BLaER1 treated with 17β-estradiol and CSF1 and Interleukin-3, amounts not matched to agents 10 nM and 100 nM (cell line): ENCODE measurements around the gene TCP11L2.

Source experiments
- H3K27ac ChIP-seq, 11 experiments: shearing (Covaris generic); formaldehyde crosslinking; 2 replicates each; pipeline ENCODE4 v1.8.1; 2022
- H3K27me3 ChIP-seq, 11 experiments: shearing (Covaris generic); formaldehyde crosslinking; 2 replicates each; pipeline ENCODE4 v1.8.1; 2022
- H3K36me3 ChIP-seq, 11 experiments: shearing (Covaris generic); formaldehyde crosslinking; 2 replicates each; pipeline ENCODE4 v1.8.1; 2022
- H3K4me1 ChIP-seq, 10 experiments: shearing (Covaris generic); formaldehyde crosslinking; 2 replicates each; pipeline ENCODE4 v1.8.1; 2022
- H3K4me2 ChIP-seq, 11 experiments: shearing (Covaris generic); formaldehyde crosslinking; 2 replicates each; pipeline ENCODE4 v1.8.1; 2022
- H3K4me3 ChIP-seq, 10 experiments: shearing (Covaris generic); formaldehyde crosslinking; 2 replicates each; pipeline ENCODE4 v1.8.1; 2022
- H3K9ac ChIP-seq, 11 experiments: shearing (Covaris generic); formaldehyde crosslinking; 2 replicates each; pipeline ENCODE4 v1.8.1; 2022
- H3K9me3 ChIP-seq, 11 experiments: shearing (Covaris generic); formaldehyde crosslinking; replicated peaks in 1 of 11; 2 replicates each; pipeline ENCODE4 v1.8.1; 2022
- H4K20me1 ChIP-seq, 11 experiments: shearing (Covaris generic); formaldehyde crosslinking; 2 replicates each; pipeline ENCODE4 v1.8.1; 2022
- Cebpa-rat ChIP-seq, 11 experiments: shearing (Covaris generic); IDR thresholded peaks; 2 replicates each; pipeline ENCODE4 v1.8.1; 2022

Gene TCP11L2

GRCh38 chr12:106302401-106303201 lies at the start of gene TCP11L2:
Gene TCP11L2 (plus strand): TSS chr12:106302733. CDS start chr12:106311076, 8,343 bp downstream.
- no peak for TF ChIP-seq Cebpa-rat (IDR thresholded peaks at IDR 0.05)
- Histone ChIP-seq H3K9ac (peak within 1 kb of the TSS; percentile 96 to 99 (median 98)), H3K4me1 (peaks cover 23 to 56% (median 41%) of the 10 kb centered on the region in 10 experiments), H3K4me3 (peak within 1 kb of the TSS; percentile 80 to 99 (median 92)), H3K9me3 (no peaks in the 10 kb centered on the region), H3K4me2 (peak within 1 kb of the TSS; percentile 88 to 98 (median 96)), H4K20me1 (peaks cover 0 to 9% (median 0%) of the 10 kb centered on the region in 11 experiments; a peak in 3 of 22 replicates), H3K36me3 (no peaks in the 10 kb centered on the region), H3K27me3 (no peaks in the 10 kb centered on the region), H3K27ac (peak within 1 kb of the TSS; percentile 94 to 100 (median 99))

DNA sequence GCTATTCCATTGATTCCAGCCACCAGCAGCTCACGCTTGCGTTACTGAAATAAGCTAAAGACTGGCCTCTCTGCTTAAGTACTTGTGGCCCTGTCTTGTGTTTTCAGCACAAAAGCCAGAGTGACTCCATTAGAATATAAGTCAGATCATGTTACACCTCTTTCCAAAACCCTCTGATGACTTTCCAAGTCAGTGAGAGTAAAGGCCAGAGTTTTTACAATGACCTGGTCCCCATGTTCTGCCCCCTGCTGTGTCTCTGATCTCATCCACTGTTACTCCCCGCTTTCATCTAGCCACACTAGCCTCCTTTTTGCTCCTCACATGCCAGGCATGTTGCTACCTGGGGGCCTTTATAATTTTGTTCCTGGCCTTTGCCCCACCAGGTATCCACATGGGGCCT lies 47.8 kb upstream of the TCP11L2 start:
- no peaks in the 10 kb centered on the region for H3K36me3 ChIP-seq
- no peaks in the 10 kb centered on the region for H4K20me1 ChIP-seq
- H3K4me3 ChIP-seq: no peak overlapping the region
- no peak for TF ChIP-seq Cebpa-rat (IDR thresholded peaks at IDR 0.05)
- no peak overlapping the region for H3K27ac ChIP-seq
- no peaks in the 10 kb centered on the region for H3K27me3 ChIP-seq
- no peak overlapping the region for H3K9ac ChIP-seq
- peaks cover 0 to 6% (median 0%) of the 10 kb centered on the region in 11 experiments; a peak in 1 of 22 replicates for H3K9me3 ChIP-seq
- H3K4me2 ChIP-seq: no peak overlapping the region
- peaks cover 5 to 26% (median 11%) of the 10 kb centered on the region in 10 experiments for H3K4me1 ChIP-seq

DNA sequence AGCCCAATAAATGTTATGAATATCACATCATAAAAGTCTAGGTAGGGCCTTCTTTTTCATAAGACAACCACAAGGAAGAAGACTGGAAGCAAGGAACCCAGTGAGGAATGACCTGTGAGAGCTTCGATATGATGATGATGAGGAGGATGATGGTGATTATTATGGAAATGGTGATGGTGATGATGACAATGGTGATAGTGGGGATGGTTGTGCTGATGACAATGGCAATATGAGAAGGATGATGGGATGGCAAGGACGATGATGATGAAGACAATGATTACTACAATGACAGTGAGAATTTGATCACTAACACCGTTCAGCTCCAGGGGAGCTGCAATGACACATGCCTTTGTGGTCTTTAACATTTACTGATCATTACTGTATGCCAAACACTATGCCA lies 47.0 kb upstream of the TCP11L2 start:
- H3K36me3 ChIP-seq: no peaks in the 10 kb centered on the region
- no peak overlapping the region for H3K9ac ChIP-seq
- H3K4me2 ChIP-seq: no peak overlapping the region
- no peak overlapping the region for H3K4me3 ChIP-seq
- H3K9me3 ChIP-seq: peaks cover 0 to 6% (median 0%) of the 10 kb centered on the region in 11 experiments; a peak in 1 of 22 replicates
- no peak overlapping the region for H3K27ac ChIP-seq
- H3K27me3 ChIP-seq: no peaks in the 10 kb centered on the region
- no peaks in the 10 kb centered on the region for H4K20me1 ChIP-seq
- peaks cover 0 to 18% (median 5%) of the 10 kb centered on the region in 10 experiments; a peak in 10 of 20 replicates for H3K4me1 ChIP-seq
- no peak for TF ChIP-seq Cebpa-rat (IDR thresholded peaks at IDR 0.05)

DNA sequence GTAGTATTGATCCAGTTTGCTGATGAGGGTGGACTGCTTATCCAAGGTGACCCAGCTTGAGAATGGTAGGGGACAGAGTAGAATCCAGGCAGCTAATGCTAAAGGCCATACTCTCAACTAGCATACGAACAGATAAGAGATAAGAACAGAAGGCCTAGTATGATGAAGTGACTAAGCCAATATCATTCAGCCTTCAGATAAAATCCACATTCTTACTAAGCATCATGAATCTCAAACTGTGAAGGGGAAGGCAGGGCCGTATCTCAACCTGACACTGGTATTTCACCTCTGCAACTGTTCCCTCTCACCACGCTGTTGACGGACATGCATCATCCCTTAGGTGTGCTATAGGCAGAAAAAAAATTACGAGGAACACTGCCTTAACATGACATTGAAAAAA lies 46.6 kb upstream of the TCP11L2 start:
- Histone ChIP-seq H3K4me2 (no peak overlapping the region), H3K27me3 (no peaks in the 10 kb centered on the region), H3K9me3 (peaks cover 0 to 6% (median 0%) of the 10 kb centered on the region in 11 experiments; a peak in 1 of 22 replicates), H3K27ac (no peak overlapping the region), H3K9ac (no peak overlapping the region), H3K4me3 (no peak overlapping the region), H4K20me1 (no peaks in the 10 kb centered on the region), H3K4me1 (peaks cover 0 to 13% (median 4%) of the 10 kb centered on the region in 10 experiments; a peak in 10 of 20 replicates), H3K36me3 (no peaks in the 10 kb centered on the region)
- TF ChIP-seq Cebpa-rat (IDR thresholded peaks at IDR 0.05): no peak

- H3K9me3 ChIP-seq: peaks cover 0 to 6% (median 0%) of the 10 kb centered on the region in 11 experiments; a peak in 1 of 22 replicates
- H4K20me1 ChIP-seq: no peaks in the 10 kb centered on the region
- no peaks in the 10 kb centered on the region for H3K36me3 ChIP-seq
- no peak overlapping the region for H3K4me2 ChIP-seq
- H3K27ac ChIP-seq: no peak overlapping the region
- TF ChIP-seq Cebpa-rat (IDR thresholded peaks at IDR 0.05): no peak
- no peaks in the 10 kb centered on the region for H3K27me3 ChIP-seq
- H3K9ac ChIP-seq: no peak overlapping the region
- peaks cover 0 to 8% (median 1%) of the 10 kb centered on the region in 10 experiments; a peak in 10 of 20 replicates for H3K4me1 ChIP-seq
- H3K4me3 ChIP-seq: no peak overlapping the region
These were observed 46.0 kb upstream of the TCP11L2 start for GRCh38 chr12:106256524-106256923.

DNA sequence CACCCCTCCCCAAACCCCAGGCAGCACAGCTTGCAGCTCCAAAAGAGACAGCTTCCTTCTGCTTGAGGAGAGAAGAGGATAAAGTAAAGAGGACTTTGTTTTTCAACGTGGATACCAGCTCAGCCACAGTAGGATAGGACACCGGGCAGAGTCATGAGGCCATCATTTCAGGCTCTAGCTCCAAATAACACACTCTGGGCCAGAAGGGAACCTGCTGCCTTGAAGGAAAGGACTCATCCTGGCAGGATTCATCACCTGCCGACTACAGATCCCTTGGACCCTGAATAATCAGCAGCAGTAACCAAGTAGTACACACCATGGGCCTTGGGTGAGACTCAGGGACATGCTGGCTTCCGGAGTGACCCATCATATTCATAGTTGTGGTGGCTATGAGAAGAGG lies 44.3 kb upstream of the TCP11L2 start:
- TF ChIP-seq Cebpa-rat (IDR thresholded peaks at IDR 0.05): no peak
- Histone ChIP-seq H3K27ac (no peak overlapping the region), H3K27me3 (no peaks in the 10 kb centered on the region), H3K9me3 (peaks cover 0 to 6% (median 0%) of the 10 kb centered on the region in 11 experiments; a peak in 1 of 22 replicates), H3K4me1 (no peaks in the 10 kb centered on the region; a peak in 1 of 20 replicates), H3K9ac (no peak overlapping the region), H3K4me3 (no peak overlapping the region), H3K36me3 (no peaks in the 10 kb centered on the region), H4K20me1 (no peaks in the 10 kb centered on the region), H3K4me2 (no peak overlapping the region)

GRCh38 chr12:106258935-106259334 lies 43.6 kb upstream of the TCP11L2 start:
- H3K9ac ChIP-seq: no peak overlapping the region
- no peak overlapping the region for H3K27ac ChIP-seq
- no peak overlapping the region for H3K4me2 ChIP-seq
- no peaks in the 10 kb centered on the region for H4K20me1 ChIP-seq
- H3K27me3 ChIP-seq: no peaks in the 10 kb centered on the region
- TF ChIP-seq Cebpa-rat (IDR thresholded peaks at IDR 0.05): no peak
- no peaks in the 10 kb centered on the region; a peak in 1 of 20 replicates for H3K4me1 ChIP-seq
- H3K4me3 ChIP-seq: no peak overlapping the region
- H3K36me3 ChIP-seq: no peaks in the 10 kb centered on the region
- H3K9me3 ChIP-seq: peaks cover 0 to 6% (median 0%) of the 10 kb centered on the region in 11 experiments; a peak in 1 of 22 replicates

- Histone ChIP-seq H3K4me1 (peaks cover 0 to 15% (median 0%) of the 10 kb centered on the region in 10 experiments; a peak in 7 of 20 replicates), H3K9me3 (no peaks in the 10 kb centered on the region), H4K20me1 (no peaks in the 10 kb centered on the region), H3K4me2 (no peak overlapping the region), H3K4me3 (no peak overlapping the region), H3K27me3 (no peaks in the 10 kb centered on the region), H3K27ac (no peak overlapping the region), H3K36me3 (no peaks in the 10 kb centered on the region), H3K9ac (no peak overlapping the region)
- TF ChIP-seq Cebpa-rat (IDR thresholded peaks at IDR 0.05): no peak
These were observed 37.4 kb upstream of the TCP11L2 start for GRCh38 chr12:106265116-106265515.

GRCh38 chr12:106267535-106267934 lies 35.0 kb upstream of the TCP11L2 start:
- no peak overlapping the region for H3K4me3 ChIP-seq
- no peaks in the 10 kb centered on the region for H3K27me3 ChIP-seq
- H3K4me2 ChIP-seq: no peak overlapping the region
- no peak overlapping the region for H3K9ac ChIP-seq
- no peaks in the 10 kb centered on the region for H4K20me1 ChIP-seq
- no peaks in the 10 kb centered on the region for H3K9me3 ChIP-seq
- no peak for TF ChIP-seq Cebpa-rat (IDR thresholded peaks at IDR 0.05)
- H3K36me3 ChIP-seq: no peaks in the 10 kb centered on the region
- H3K27ac ChIP-seq: no peak overlapping the region
- peaks cover 0 to 18% (median 0%) of the 10 kb centered on the region in 10 experiments; a peak in 7 of 20 replicates for H3K4me1 ChIP-seq
